Loucy (cell line): ENCODE measurements around the gene XRCC5.

Experiments
- CTCF ChIP-seq: fragments of 200-600 bp; sonication (generic); conservative IDR thresholded peaks from 2 replicates; pipeline ENCODE4 v1.5.1; 2014; ENCODE audit warnings: mild to moderate bottlenecking, antibody characterized with exemption, low read length
- EZH2phosphoT487 ChIP-seq: fragments of 200-600 bp; IDR thresholded peaks from 2 replicates; pipeline ENCODE4 v1.6.1; 2018; ENCODE audit warnings: antibody characterized with exemption, mild to moderate bottlenecking, moderate library complexity, borderline replicate concordance

DNA sequence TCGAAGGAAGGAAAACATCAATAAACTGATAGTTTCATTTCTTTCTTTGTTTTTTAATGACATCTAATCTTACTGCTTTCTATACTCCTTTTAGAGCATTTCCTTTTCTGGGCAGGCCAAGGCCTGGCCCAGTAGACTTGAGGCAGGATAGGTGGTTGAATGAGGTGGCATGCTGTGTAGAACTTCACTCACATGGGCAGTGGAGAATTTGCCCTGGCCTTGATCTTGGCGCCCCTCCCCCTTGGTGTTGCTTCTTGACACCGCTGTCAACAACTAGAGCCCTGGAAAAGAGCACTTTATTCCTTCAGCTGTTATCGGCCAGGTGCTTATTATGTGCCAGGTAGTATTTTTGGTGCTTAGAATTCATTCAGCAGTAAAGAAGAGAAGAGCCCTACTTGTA is 37.4 kb downstream of the XRCC5 start:
- TF ChIP-seq EZH2phosphoT487 (no peak), CTCF (no peak)
